Uterus (tissue), 4 donors: Measurements from ENCODE around the gene KDM4F. TPM values are rescaled to one million over a fixed set of nuclear protein-coding genes. Genes with fewer than 3 reads are reported as not detected.

Experiments used
- DNase-seq, 2 donors: peaks; one replicate each; pipeline ENCODE4 v3.0.0-alpha.2; 2019 to 2020
- H3K27ac ChIP-seq, 2 donors: fragments of 200-600 bp; sonication (generic); 1 replicate in 1 of 2; 2 replicates in 1 of 2; pipeline ENCODE4 v1.5.1; 2016 to 2018
- H3K27me3 ChIP-seq, 2 donors: fragments of 200-600 bp; sonication (generic); one replicate each; pipeline ENCODE4 v1.5.1; 2018 to 2019; ENCODE audit warnings: control low read depth in 1 of 2
- H3K36me3 ChIP-seq, 2 donors: fragments of 200-600 bp; sonication (generic); one replicate each; pipeline ENCODE4 v1.5.1; 2019; ENCODE audit warnings: control low read depth in 1 of 2
- H3K4me1 ChIP-seq, 2 donors: fragments of 200-600 bp; sonication (generic); one replicate each; pipeline ENCODE4 v1.5.1; 2018 to 2019; ENCODE audit warnings: control low read depth in 1 of 2
- H3K4me3 ChIP-seq, 2 donors: fragments of 200-600 bp; sonication (generic); 1 replicate in 1 of 2; 2 replicates in 1 of 2; pipeline ENCODE4 v1.5.1; 2018 to 2019; ENCODE audit warnings: mild to moderate bottlenecking in 1 of 2
- H3K9me3 ChIP-seq, 2 donors: fragments of 200-600 bp; sonication (generic); one replicate each; pipeline ENCODE4 v1.5.1; 2019; ENCODE audit warnings: control low read depth in 1 of 2
- POLR2A ChIP-seq, 2 donors: fragments of 450-650 bp; IDR thresholded peaks; one replicate each; pipeline ENCODE4 v1.6.1; 2016; ENCODE audit warnings: antibody characterized with exemption in 2 of 2, mild to moderate bottlenecking in 1 of 2, moderate library complexity in 1 of 2
- intact Hi-C: fragments of 100-400 bp; cut with DNase I; formaldehyde crosslinking; loops from one replicate; pipeline ENCODE4 v1.15.1; 2023; ENCODE audit warnings: low total_unique reads
- total RNA-seq, 4 donors: library from RNA; depleted of rRNA in 3 of 4; stranded (reverse); fragments of >200 nt in 3 of 4; gene quantifications; one replicate each; pipeline versions ENCODE4 v1.1.0 to v1.2.4, GENCODE V29; 2014 to 2023
- TF ChIP-seq, protein P1 (sequence below), 4 experiments: fragments of 200-600 bp in 2 of 4; fragments of 450-650 bp in 2 of 4; sonication (generic) in 2 of 4; IDR thresholded peaks; one replicate each; pipeline ENCODE4 v1.5.1; 2016 to 2019; ENCODE audit warnings: antibody characterized with exemption in 4 of 4, mild to moderate bottlenecking in 2 of 4, moderate library complexity in 1 of 4
- donor health status: DM: yes; HTN: yes; CAD: no.

KDM4F gene
- total RNA-seq, 4 donors from 2014 or later = not detected

GRCh38 chr11:95068549-95068948 lies 19.3 kb downstream of the KDM4F start:
- peaks cover 0 to 12% of the 10 kb centered on the region in 2 donors for H3K4me1 ChIP-seq
- H3K36me3 ChIP-seq = no peaks in the 10 kb centered on the region
- H3K9me3 ChIP-seq = no peaks in the 10 kb centered on the region
- H3K4me3 ChIP-seq = peak overlapping the region; percentile 84
- H3K27me3 ChIP-seq = no peaks in the 10 kb centered on the region
- peak; percentile 72 to 89 for DNase-seq
- intact Hi-C loops = loop anchor here (5.0 kb wide), 1 partner anchor 84 kb away; no protein-coding TSS in a partner anchor
- H3K27ac ChIP-seq = peak overlapping the region; percentile 98 to 99
- TF ChIP-seq POLR2A (IDR thresholded peaks at IDR 0.05) = peak; percentile 81 to 89
- TF ChIP-seq, protein P1, sequence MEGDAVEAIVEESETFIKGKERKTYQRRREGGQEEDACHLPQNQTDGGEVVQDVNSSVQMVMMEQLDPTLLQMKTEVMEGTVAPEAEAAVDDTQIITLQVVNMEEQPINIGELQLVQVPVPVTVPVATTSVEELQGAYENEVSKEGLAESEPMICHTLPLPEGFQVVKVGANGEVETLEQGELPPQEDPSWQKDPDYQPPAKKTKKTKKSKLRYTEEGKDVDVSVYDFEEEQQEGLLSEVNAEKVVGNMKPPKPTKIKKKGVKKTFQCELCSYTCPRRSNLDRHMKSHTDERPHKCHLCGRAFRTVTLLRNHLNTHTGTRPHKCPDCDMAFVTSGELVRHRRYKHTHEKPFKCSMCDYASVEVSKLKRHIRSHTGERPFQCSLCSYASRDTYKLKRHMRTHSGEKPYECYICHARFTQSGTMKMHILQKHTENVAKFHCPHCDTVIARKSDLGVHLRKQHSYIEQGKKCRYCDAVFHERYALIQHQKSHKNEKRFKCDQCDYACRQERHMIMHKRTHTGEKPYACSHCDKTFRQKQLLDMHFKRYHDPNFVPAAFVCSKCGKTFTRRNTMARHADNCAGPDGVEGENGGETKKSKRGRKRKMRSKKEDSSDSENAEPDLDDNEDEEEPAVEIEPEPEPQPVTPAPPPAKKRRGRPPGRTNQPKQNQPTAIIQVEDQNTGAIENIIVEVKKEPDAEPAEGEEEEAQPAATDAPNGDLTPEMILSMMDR (IDR thresholded peaks at IDR 0.05) = peak in 1 of 4 experiments; percentile 20

GRCh38 chr11:95070471-95070870 lies 21.2 kb downstream of the KDM4F start:
- DNase-seq = no peak
- no peak overlapping the region for H3K4me3 ChIP-seq
- no peaks in the 10 kb centered on the region for H3K27me3 ChIP-seq
- no peaks in the 10 kb centered on the region for H3K9me3 ChIP-seq
- H3K4me1 ChIP-seq = peaks cover 10 to 19% of the 10 kb centered on the region in 2 donors
- intact Hi-C loops = no loop called here
- H3K27ac ChIP-seq = no peak overlapping the region
- TF ChIP-seq, protein P1 (IDR thresholded peaks at IDR 0.05) = no peak
- no peak for TF ChIP-seq POLR2A (IDR thresholded peaks at IDR 0.05)
- H3K36me3 ChIP-seq = no peaks in the 10 kb centered on the region

- no peak overlapping the region for H3K4me3 ChIP-seq
Measured at GRCh38 chr11:95072948-95073347, 23.7 kb downstream of the KDM4F start.

DNA sequence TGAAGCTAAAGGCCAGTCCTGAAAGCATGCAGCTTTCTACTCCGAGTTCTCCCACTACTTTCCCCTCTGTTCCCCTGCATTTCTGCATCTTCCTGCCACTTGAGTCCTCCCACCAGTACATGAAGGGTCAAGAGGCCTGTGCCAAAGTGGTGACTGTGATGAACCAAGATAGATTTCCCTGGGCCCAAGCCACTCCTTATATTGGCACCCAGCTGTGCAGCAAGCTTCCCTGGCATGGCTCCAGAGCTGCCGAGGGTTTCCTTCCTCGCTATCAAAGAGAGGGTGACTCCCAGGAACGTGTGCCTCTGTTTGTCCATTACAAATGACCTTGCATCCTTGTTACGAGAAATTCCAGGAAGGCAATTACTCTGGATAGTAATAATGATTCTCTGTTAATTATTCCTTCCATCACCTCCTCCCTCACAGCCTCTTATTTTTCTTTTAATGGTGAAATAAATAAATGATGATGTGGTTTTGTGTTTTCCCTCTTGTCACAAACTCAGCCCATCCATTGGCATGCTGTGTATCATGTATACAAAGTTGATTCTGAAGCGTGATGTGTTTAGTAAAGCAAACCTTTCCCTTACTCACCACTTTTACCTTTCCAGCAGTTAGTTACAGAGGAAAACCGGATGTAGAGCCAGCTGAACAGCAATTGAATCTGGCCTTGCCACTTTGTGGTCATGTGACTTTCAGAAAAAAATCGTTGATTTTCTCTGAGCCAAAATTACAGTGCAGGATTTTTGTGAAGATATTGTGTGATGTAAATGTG lies 25.8 kb downstream of the KDM4F start:
- Histone ChIP-seq H3K27me3 (no peaks in the 10 kb centered on the region), H3K4me3 (no peak overlapping the region), H3K9me3 (no peaks in the 10 kb centered on the region), H3K36me3 (no peaks in the 10 kb centered on the region), H3K27ac (peak overlapping the region; percentile 53), H3K4me1 (peaks cover 10 to 14% of the 10 kb centered on the region in 2 donors)
- intact Hi-C loops = no loop called here
- peak in 1 of 2 donors; percentile 55 for DNase-seq
- TF ChIP-seq, protein P1 (IDR thresholded peaks at IDR 0.05) = no peak

More at GRCh38 chr11:95072948-95073347, 23.7 kb downstream of the KDM4F start:
- H3K27ac ChIP-seq = no peak overlapping the region
- H3K27me3 ChIP-seq = no peaks in the 10 kb centered on the region
- no peak for DNase-seq
- peaks cover 10 to 21% of the 10 kb centered on the region in 2 donors for H3K4me1 ChIP-seq
- intact Hi-C loops = no loop called here
- H3K9me3 ChIP-seq = no peaks in the 10 kb centered on the region
- H3K36me3 ChIP-seq = no peaks in the 10 kb centered on the region
- no peak for TF ChIP-seq POLR2A (IDR thresholded peaks at IDR 0.05)
- TF ChIP-seq, protein P1 (IDR thresholded peaks at IDR 0.05) = no peak

- H3K9me3 ChIP-seq = no peaks in the 10 kb centered on the region
- peaks cover 10 to 14% of the 10 kb centered on the region in 2 donors for H3K4me1 ChIP-seq
- peak overlapping the region; percentile 53 for H3K27ac ChIP-seq
- H3K4me3 ChIP-seq = no peak overlapping the region
- H3K27me3 ChIP-seq = no peaks in the 10 kb centered on the region
- peak; percentile 47 to 72 for DNase-seq
- intact Hi-C loops = no loop called here
- no peaks in the 10 kb centered on the region for H3K36me3 ChIP-seq
- TF ChIP-seq, protein P1 (IDR thresholded peaks at IDR 0.05) = no peak
- no peak for TF ChIP-seq POLR2A (IDR thresholded peaks at IDR 0.05)
Measured at GRCh38 chr11:95076416-95076815, 27.2 kb downstream of the KDM4F start.
